NT2/D1 (cell line): ENCODE data around the gene TMC2.

Source experiments
- SUZ12 ChIP-seq: IDR thresholded peaks from 2 replicates; pipeline ENCODE4 v1.6.1; 2011; ENCODE audit not compliant: insufficient read length, insufficient read depth; ENCODE audit errors: extremely low read depth
- YY1 ChIP-seq: IDR thresholded peaks from 2 replicates; pipeline ENCODE4 v1.6.1; 2011; ENCODE audit not compliant: insufficient read length, insufficient read depth
- ZNF274 ChIP-seq: IDR thresholded peaks from 2 replicates; pipeline ENCODE4 v1.6.1; 2011; ENCODE audit warnings: mild to moderate bottlenecking, low read depth, low read length

GRCh38 chr20:2652724-2653555 is 116.6 kb downstream of the TMC2 start:
- no peak for TF ChIP-seq YY1
- TF ChIP-seq ZNF274 = no peak
- TF ChIP-seq SUZ12 = no peak
